ENCODE data around the gene HMCN1. TPM values are rescaled to one million over a fixed set of nuclear protein-coding genes. Genes with fewer than 3 reads are reported as not detected.

Gene HMCN1
- total RNA-seq, 2 donors from 2014 or later: 3.5 to 9.9 TPM

GRCh38 chr1:186142916-186143315 is 408.7 kb downstream of the HMCN1 start:
- H3K27me3 ChIP-seq (replicated peaks; ENCODE audit: insufficient read depth): no peaks in the 10 kb centered on the region
- no peaks in the 10 kb centered on the region for H3K9me3 ChIP-seq
- no peaks in the 10 kb centered on the region for H3K4me1 ChIP-seq (replicated peaks)
- no peak for TF ChIP-seq POLR2AphosphoS5 (IDR thresholded peaks at IDR 0.05)
- TF ChIP-seq, protein P1, sequence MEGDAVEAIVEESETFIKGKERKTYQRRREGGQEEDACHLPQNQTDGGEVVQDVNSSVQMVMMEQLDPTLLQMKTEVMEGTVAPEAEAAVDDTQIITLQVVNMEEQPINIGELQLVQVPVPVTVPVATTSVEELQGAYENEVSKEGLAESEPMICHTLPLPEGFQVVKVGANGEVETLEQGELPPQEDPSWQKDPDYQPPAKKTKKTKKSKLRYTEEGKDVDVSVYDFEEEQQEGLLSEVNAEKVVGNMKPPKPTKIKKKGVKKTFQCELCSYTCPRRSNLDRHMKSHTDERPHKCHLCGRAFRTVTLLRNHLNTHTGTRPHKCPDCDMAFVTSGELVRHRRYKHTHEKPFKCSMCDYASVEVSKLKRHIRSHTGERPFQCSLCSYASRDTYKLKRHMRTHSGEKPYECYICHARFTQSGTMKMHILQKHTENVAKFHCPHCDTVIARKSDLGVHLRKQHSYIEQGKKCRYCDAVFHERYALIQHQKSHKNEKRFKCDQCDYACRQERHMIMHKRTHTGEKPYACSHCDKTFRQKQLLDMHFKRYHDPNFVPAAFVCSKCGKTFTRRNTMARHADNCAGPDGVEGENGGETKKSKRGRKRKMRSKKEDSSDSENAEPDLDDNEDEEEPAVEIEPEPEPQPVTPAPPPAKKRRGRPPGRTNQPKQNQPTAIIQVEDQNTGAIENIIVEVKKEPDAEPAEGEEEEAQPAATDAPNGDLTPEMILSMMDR (IDR thresholded peaks at IDR 0.05): no peak
- TF ChIP-seq POLR2A (IDR thresholded peaks at IDR 0.05): no peak
- no peak overlapping the region for H3K27ac ChIP-seq
- H3K4me3 ChIP-seq: no peak overlapping the region
- DNase-seq (ENCODE audit: low spot score): no peak
- intact Hi-C loops (cut with DNase I): no loop called here
- H3K36me3 ChIP-seq: no peaks in the 10 kb centered on the region

- no peak overlapping the region for H3K27ac ChIP-seq
- TF ChIP-seq, protein P1 (IDR thresholded peaks at IDR 0.05): no peak
- TF ChIP-seq POLR2A (IDR thresholded peaks at IDR 0.05) (no peak), POLR2AphosphoS5 (IDR thresholded peaks at IDR 0.05) (no peak)
- DNase-seq (ENCODE audit: low spot score): no peak
- no peaks in the 10 kb centered on the region for H3K4me1 ChIP-seq (replicated peaks)
- H3K27me3 ChIP-seq (replicated peaks; ENCODE audit: insufficient read depth): no peaks in the 10 kb centered on the region
- intact Hi-C loops (cut with DNase I): no loop called here
- no peaks in the 10 kb centered on the region for H3K36me3 ChIP-seq
- no peaks in the 10 kb centered on the region for H3K9me3 ChIP-seq
- H3K4me3 ChIP-seq: no peak overlapping the region
Observed at GRCh38 chr1:186143481-186143880, 409.3 kb downstream of the HMCN1 start.

DNA sequence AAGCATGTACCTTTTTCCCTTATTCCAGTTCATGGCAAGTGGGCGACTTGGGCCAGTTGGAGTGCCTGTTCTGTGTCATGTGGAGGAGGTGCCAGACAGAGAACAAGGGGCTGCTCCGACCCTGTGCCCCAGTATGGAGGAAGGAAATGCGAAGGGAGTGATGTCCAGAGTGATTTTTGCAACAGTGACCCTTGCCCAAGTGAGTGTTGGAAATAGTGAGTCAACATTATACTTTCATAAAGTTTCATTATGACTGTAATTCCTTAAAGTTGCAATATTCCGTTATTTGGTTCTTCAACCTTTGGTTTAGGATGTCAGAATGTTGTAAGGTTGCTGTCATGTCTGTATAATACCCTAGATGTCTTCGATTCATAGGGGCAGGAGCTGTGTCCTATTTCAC is 410.3 kb downstream of the HMCN1 start:
- H3K27ac ChIP-seq: no peak overlapping the region
- intact Hi-C loops (cut with DNase I): no loop called here
- H3K9me3 ChIP-seq: no peaks in the 10 kb centered on the region
- DNase-seq (ENCODE audit: low spot score): no peak
- no peaks in the 10 kb centered on the region for H3K4me1 ChIP-seq (replicated peaks)
- H3K4me3 ChIP-seq: no peak overlapping the region
- no peaks in the 10 kb centered on the region for H3K27me3 ChIP-seq (replicated peaks; ENCODE audit: insufficient read depth)
- TF ChIP-seq POLR2AphosphoS5 (IDR thresholded peaks at IDR 0.05) (no peak), POLR2A (IDR thresholded peaks at IDR 0.05) (no peak)
- TF ChIP-seq, protein P1 (IDR thresholded peaks at IDR 0.05): no peak
- H3K36me3 ChIP-seq: no peaks in the 10 kb centered on the region
- WGBS: 88% methylated on average over 5 of the region's 5 CpGs

DNA sequence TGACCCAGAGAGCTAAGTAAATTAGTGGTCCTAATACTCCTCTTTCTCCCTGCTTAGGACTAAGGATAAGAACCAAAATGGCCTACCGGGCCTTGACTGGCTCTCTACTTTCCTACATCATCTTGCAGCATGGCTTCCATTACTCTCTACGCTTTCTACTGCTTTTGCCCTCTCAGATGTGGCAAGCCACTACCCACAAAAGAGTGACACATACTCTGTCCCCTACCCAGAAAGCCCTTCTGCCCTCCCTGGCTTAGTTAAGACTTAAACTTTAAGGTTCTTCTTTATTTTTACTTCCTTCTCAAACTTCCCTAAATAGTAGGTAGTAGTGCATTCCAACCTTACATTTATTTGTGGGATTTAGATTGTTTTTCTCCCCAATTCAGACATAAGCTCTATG is 412.8 kb downstream of the HMCN1 start:
- Histone ChIP-seq H3K9me3 (no peaks in the 10 kb centered on the region), H3K27me3 (replicated peaks; ENCODE audit: insufficient read depth) (no peaks in the 10 kb centered on the region), H3K36me3 (no peaks in the 10 kb centered on the region), H3K4me3 (no peak overlapping the region), H3K4me1 (replicated peaks) (no peaks in the 10 kb centered on the region), H3K27ac (no peak overlapping the region)
- TF ChIP-seq POLR2A (IDR thresholded peaks at IDR 0.05) (no peak), POLR2AphosphoS5 (IDR thresholded peaks at IDR 0.05) (no peak)
- TF ChIP-seq, protein P1 (IDR thresholded peaks at IDR 0.05): no peak
- DNase-seq (ENCODE audit: low spot score): no peak
- WGBS: 93% methylated on average over 2 of the region's 2 CpGs
- intact Hi-C loops (cut with DNase I): no loop called here

- no peak for DNase-seq (ENCODE audit: low spot score)
- Histone ChIP-seq H3K36me3 (no peaks in the 10 kb centered on the region), H3K27me3 (replicated peaks; ENCODE audit: insufficient read depth) (no peaks in the 10 kb centered on the region), H3K27ac (no peak overlapping the region), H3K9me3 (no peaks in the 10 kb centered on the region), H3K4me3 (no peak overlapping the region), H3K4me1 (replicated peaks) (no peaks in the 10 kb centered on the region)
- intact Hi-C loops (cut with DNase I): no loop called here
- no peak for TF ChIP-seq POLR2A (IDR thresholded peaks at IDR 0.05)
- 88% methylated on average over 2 of the region's 2 CpGs for WGBS
Observed at GRCh38 chr1:186149591-186149990, 415.4 kb downstream of the HMCN1 start.
